SH-SY5Y (cell line): Measurements from ENCODE around the gene TRIM7.

Experiments used
- GATA2 ChIP-seq: IDR thresholded peaks from 2 replicates; pipeline ENCODE4 v1.6.1; 2011; ENCODE audit warnings: mild to moderate bottlenecking, low read depth, low read length
- GATA3 ChIP-seq: IDR thresholded peaks from 2 replicates; pipeline ENCODE4 v1.6.1; 2011; ENCODE audit warnings: low read depth, mild to moderate bottlenecking, low read length, moderate library complexity

GRCh38 chr5:181185560-181185959 lies 19.4 kb downstream of the TRIM7 start:
- TF ChIP-seq GATA3 (no peak), GATA2 (no peak)
